Measurements from ENCODE around the gene RHBDL1. TPM values are rescaled to one million over a fixed set of nuclear protein-coding genes. Genes with fewer than 3 reads are reported as not detected.
A peak's percentile ranks its signal among the peaks of the same experiment; 100 is the strongest.

The RHBDL1 gene
- total RNA-seq, 1 experiment from 2014 or later, result 2.9 TPM

DNA sequence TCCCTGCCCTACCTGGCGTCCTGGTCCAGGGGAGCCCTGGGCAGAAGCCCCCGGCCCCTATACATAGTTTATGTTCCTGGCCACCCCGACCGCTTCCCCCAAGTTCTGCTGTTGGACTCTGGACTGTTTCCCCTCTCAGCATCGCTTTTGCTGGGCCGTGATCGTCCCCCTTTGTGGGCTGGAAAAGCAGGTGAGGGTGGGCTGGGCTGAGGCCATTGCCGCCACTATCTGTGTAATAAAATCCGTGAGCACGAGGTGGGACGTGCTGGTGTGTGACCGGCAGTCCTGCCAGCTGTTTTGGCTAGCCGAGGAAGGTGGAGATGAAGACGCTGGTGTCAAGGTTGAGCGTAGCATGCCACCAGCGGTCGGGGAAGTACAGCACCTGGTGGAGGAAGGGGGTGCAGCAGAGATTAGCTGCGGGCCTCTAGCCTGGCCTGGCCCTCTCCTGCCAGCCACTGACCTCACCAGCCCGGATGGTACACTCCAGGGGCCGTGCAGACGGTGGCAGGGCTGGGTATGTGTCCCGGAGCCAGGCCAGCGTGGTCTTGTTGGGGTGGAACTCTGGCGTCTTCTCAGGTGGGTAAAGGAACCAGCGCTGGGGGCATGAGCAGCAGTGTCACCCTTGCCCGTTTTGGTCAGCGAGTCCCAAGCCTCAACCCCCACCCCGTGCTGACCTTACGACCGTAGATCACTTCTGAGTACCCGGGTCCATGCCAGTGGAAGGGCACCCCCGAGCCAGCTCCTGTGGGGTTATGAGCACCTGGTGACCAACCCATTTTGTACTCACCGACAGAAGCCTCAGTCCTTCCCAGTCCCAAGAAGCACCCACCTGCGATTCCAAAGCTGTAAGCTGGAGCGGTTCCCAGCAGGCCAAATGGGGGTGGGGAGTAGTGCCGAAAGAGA lies 7.3 kb downstream of the RHBDL1 start:
- Mint-ChIP-seq H3K27ac (ENCODE audit: unreplicated experiment) (peak overlapping the region; percentile 84), H3K4me3 (ENCODE audit: unreplicated experiment) (peak overlapping the region; percentile 87), H3K27me3 (ENCODE audit: insufficient read depth, unreplicated experiment) (no peaks in the 10 kb centered on the region), H3K4me1 (ENCODE audit: low read depth, unreplicated experiment) (no peaks in the 10 kb centered on the region), H3K9me3 (ENCODE audit: unreplicated experiment) (no peaks in the 10 kb centered on the region), H3K36me3 (ENCODE audit: insufficient read depth, unreplicated experiment) (peaks cover 66% of the 10 kb centered on the region)
- Histone ChIP-seq H3K9me3 (no peaks in the 10 kb centered on the region), H3K27me3 (replicated peaks; ENCODE audit: control insufficient read depth, insufficient read depth, low read length) (no peaks in the 10 kb centered on the region), H3K4me3 (ENCODE audit: low read depth, low read length) (peak overlapping the region; percentile 86; the same call in 1 of the 2 replicates), H3K36me3 (ENCODE audit: control insufficient read depth, insufficient read depth, low read length) (0 out of 2 replicates have a peak, but pooled peaks cover 4% of the 10 kb centered on the region), H3K4me1 (peaks cover 37% of the 10 kb centered on the region)
- ChIA-PET POLR2A (no interaction called here), CTCF (no interaction called here)
- no peak for TF ChIP-seq CTCF (IDR thresholded peaks at IDR 0.05; ENCODE audit: insufficient read depth in 1 of 2, low read depth in 1 of 2, low read length in 1 of 2, severe bottlenecking in 1 of 2, unreplicated experiment in 1 of 2)
- intact Hi-C loops (cut with micrococcal nuclease; ENCODE audit: unreplicated experiment), result no loop called here
- TSS peak; percentile 56 for BruUV-seq (replicated peaks)
- DNase-seq, result no peak

GRCh38 chr16:683396-684070 lies 8.1 kb downstream of the RHBDL1 start:
- Histone ChIP-seq H3K9me3 (no peaks in the 10 kb centered on the region), H3K36me3 (ENCODE audit: control insufficient read depth, insufficient read depth, low read length) (0 out of 2 replicates have a peak, but pooled peaks cover 4% of the 10 kb centered on the region), H3K4me1 (peaks cover 37% of the 10 kb centered on the region), H3K4me3 (ENCODE audit: low read depth, low read length) (peak overlapping the region; percentile 86), H3K27me3 (replicated peaks; ENCODE audit: control insufficient read depth, insufficient read depth, low read length) (no peaks in the 10 kb centered on the region)
- no peaks in the 10 kb centered on the region for H3K27me3 Mint-ChIP-seq (ENCODE audit: insufficient read depth, unreplicated experiment)
- peak overlapping the region; percentile 87 for H3K4me3 Mint-ChIP-seq (ENCODE audit: unreplicated experiment)
- DNase-seq, result no peak
- TF ChIP-seq CTCF (IDR thresholded peaks at IDR 0.05; ENCODE audit: insufficient read depth in 1 of 2, low read depth in 1 of 2, low read length in 1 of 2, severe bottlenecking in 1 of 2, unreplicated experiment in 1 of 2), result no peak
- ChIA-PET POLR2A (no interaction called here), CTCF (no interaction called here)
- no peaks in the 10 kb centered on the region for H3K4me1 Mint-ChIP-seq (ENCODE audit: low read depth, unreplicated experiment)
- intact Hi-C loops (cut with micrococcal nuclease; ENCODE audit: unreplicated experiment), result no loop called here
- peak overlapping the region; percentile 84 for H3K27ac Mint-ChIP-seq (ENCODE audit: unreplicated experiment)
- H3K9me3 Mint-ChIP-seq (ENCODE audit: unreplicated experiment), result no peaks in the 10 kb centered on the region
- BruUV-seq (replicated peaks), result no TSS peak
- H3K36me3 Mint-ChIP-seq (ENCODE audit: insufficient read depth, unreplicated experiment), result peaks cover 60% of the 10 kb centered on the region

DNA sequence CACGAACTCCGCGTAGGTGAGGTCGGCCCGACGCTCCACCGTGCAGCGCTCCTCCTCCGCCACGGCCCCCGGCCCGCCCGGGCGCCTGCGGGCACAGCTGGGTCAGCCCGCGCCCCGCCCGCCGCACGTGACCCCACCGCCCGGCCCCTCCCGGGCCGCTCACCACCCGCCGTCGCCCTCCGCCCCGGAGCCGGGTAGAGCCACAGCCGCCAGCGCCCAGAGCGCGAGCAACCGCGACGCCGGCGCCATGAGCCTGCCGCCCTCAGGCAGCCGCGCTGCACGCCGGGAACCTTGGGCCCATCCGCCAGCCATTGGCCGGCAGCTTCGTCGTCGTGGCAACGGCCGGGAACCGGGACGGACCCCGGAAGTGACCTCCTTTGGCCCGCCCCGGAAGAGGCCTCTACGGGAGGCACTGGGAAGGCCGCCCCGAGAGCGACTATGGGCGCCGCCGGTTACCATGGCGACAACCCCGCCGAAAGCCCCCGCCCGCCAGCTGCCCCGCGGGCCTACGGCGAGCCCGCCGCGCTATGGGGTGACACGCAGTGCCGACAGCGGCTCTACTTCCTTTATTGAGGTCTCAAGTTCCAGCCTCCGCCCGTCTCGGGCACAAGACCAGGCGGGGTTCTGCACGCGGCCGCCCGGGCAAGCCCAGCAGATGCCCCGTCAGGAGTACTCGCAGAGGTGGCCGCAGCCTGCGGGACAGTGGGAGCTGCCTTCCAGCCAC lies 8.8 kb downstream of the RHBDL1 start, which contains the start of gene JMJD8:
Gene JMJD8 (minus strand): TSS at position 264 of the 724 bp plus-strand sequence. CDS start 15 bp downstream, at position 249.
- Histone ChIP-seq H3K4me1 (peaks cover 33% of the 10 kb centered on the region), H3K4me3 (ENCODE audit: low read depth, low read length) (peak within 1 kb of the TSS; percentile 86), H3K36me3 (ENCODE audit: control insufficient read depth, insufficient read depth, low read length) (0 out of 2 replicates have a peak, but pooled peaks cover 4% of the 10 kb centered on the region), H3K27me3 (replicated peaks; ENCODE audit: control insufficient read depth, insufficient read depth, low read length) (no peaks in the 10 kb centered on the region), H3K9me3 (no peaks in the 10 kb centered on the region)
- CTCF ChIA-PET, result no interaction called here
- DNase-seq, result peak; percentile 96 to 97
- POLR2A ChIA-PET, result interaction anchor here (1.1 kb wide), 1 partner anchor 36 kb away, joined by 4 read pairs; no protein-coding TSS in a partner anchor
- H3K9me3 Mint-ChIP-seq (ENCODE audit: unreplicated experiment), result no peaks in the 10 kb centered on the region
- peaks cover 60% of the 10 kb centered on the region for H3K36me3 Mint-ChIP-seq (ENCODE audit: insufficient read depth, unreplicated experiment)
- TF ChIP-seq CTCF (IDR thresholded peaks at IDR 0.05; ENCODE audit: insufficient read depth in 1 of 2, low read depth in 1 of 2, low read length in 1 of 2, severe bottlenecking in 1 of 2, unreplicated experiment in 1 of 2), result no peak
- no TSS peak for BruUV-seq (replicated peaks)
- H3K27me3 Mint-ChIP-seq (ENCODE audit: insufficient read depth, unreplicated experiment), result no peaks in the 10 kb centered on the region
- intact Hi-C loops (cut with micrococcal nuclease; ENCODE audit: unreplicated experiment), result no loop called here
- H3K27ac Mint-ChIP-seq (ENCODE audit: unreplicated experiment), result peak within 1 kb of the TSS; percentile 84
- no peaks in the 10 kb centered on the region for H3K4me1 Mint-ChIP-seq (ENCODE audit: low read depth, unreplicated experiment)
- H3K4me3 Mint-ChIP-seq (ENCODE audit: unreplicated experiment), result peak within 1 kb of the TSS; percentile 87

All from Caco-2 (cell line).